ENCODE measurements around the gene GRAP. TPM values are rescaled to one million over a fixed set of nuclear protein-coding genes. Genes with fewer than 3 reads are reported as not detected.
"Not testable (repeated sequence)": the region's sequence is repeated elsewhere in the genome, so short reads cannot be mapped to it uniquely, and the experiment has no call there.

Gene GRAP
- polyA plus RNA-seq, 1 donor: 2.9 TPM

- H3K36me3 ChIP-seq (ENCODE audit: control insufficient read depth, insufficient read depth, low read length); H3K9me3 ChIP-seq (ENCODE audit: control insufficient read depth, low read depth, low read length); H3K27ac ChIP-seq (ENCODE audit: low read length); H3K4me1 ChIP-seq (ENCODE audit: control insufficient read depth, insufficient read depth, low read length); DNase-seq; H3K4me3 ChIP-seq (ENCODE audit: low read length); H3K27me3 ChIP-seq (ENCODE audit: control insufficient read depth, insufficient read depth, low read length): not testable (repeated sequence)
- WGBS (ENCODE audit: insufficient coverage, low lambda C conversion rate): no CpG with 5 or more reads among the region's 9 CpGs
Measured at GRCh38 chr17:19040350-19040749, 6.4 kb downstream of the GRAP start.

- not testable (repeated sequence) for H3K36me3 ChIP-seq (ENCODE audit: control insufficient read depth, insufficient read depth, low read length); H3K4me1 ChIP-seq (ENCODE audit: control insufficient read depth, insufficient read depth, low read length); DNase-seq; H3K27ac ChIP-seq (ENCODE audit: low read length); H3K27me3 ChIP-seq (ENCODE audit: control insufficient read depth, insufficient read depth, low read length); H3K9me3 ChIP-seq (ENCODE audit: control insufficient read depth, low read depth, low read length); H3K4me3 ChIP-seq (ENCODE audit: low read length)
- no CpG with 5 or more reads among the region's 12 CpGs for WGBS (ENCODE audit: insufficient coverage, low lambda C conversion rate)
Measured at GRCh38 chr17:19038730-19039129, 8.0 kb downstream of the GRAP start.

- H3K9me3 ChIP-seq (ENCODE audit: control insufficient read depth, low read depth, low read length); H3K4me3 ChIP-seq (ENCODE audit: low read length); H3K27me3 ChIP-seq (ENCODE audit: control insufficient read depth, insufficient read depth, low read length); H3K4me1 ChIP-seq (ENCODE audit: control insufficient read depth, insufficient read depth, low read length); H3K27ac ChIP-seq (ENCODE audit: low read length); DNase-seq; H3K36me3 ChIP-seq (ENCODE audit: control insufficient read depth, insufficient read depth, low read length): not testable (repeated sequence)
- WGBS (ENCODE audit: insufficient coverage, low lambda C conversion rate): no CpG with 5 or more reads among the region's 17 CpGs
Measured at GRCh38 chr17:19038007-19038406, 8.8 kb downstream of the GRAP start.

GRCh38 chr17:19037547-19037946 lies 9.2 kb downstream of the GRAP start:
- not testable (repeated sequence) for H3K27me3 ChIP-seq (ENCODE audit: control insufficient read depth, insufficient read depth, low read length); H3K4me1 ChIP-seq (ENCODE audit: control insufficient read depth, insufficient read depth, low read length); H3K36me3 ChIP-seq (ENCODE audit: control insufficient read depth, insufficient read depth, low read length); H3K4me3 ChIP-seq (ENCODE audit: low read length); DNase-seq; H3K27ac ChIP-seq (ENCODE audit: low read length); H3K9me3 ChIP-seq (ENCODE audit: control insufficient read depth, low read depth, low read length)
- no CpG with 5 or more reads among the region's 6 CpGs for WGBS (ENCODE audit: insufficient coverage, low lambda C conversion rate)

- WGBS (ENCODE audit: insufficient coverage, low lambda C conversion rate): no CpG with 5 or more reads among the region's 6 CpGs
- DNase-seq; H3K27ac ChIP-seq (ENCODE audit: low read length); H3K4me3 ChIP-seq (ENCODE audit: low read length); H3K36me3 ChIP-seq (ENCODE audit: control insufficient read depth, insufficient read depth, low read length); H3K27me3 ChIP-seq (ENCODE audit: control insufficient read depth, insufficient read depth, low read length); H3K9me3 ChIP-seq (ENCODE audit: control insufficient read depth, low read depth, low read length); H3K4me1 ChIP-seq (ENCODE audit: control insufficient read depth, insufficient read depth, low read length): not testable (repeated sequence)
Measured at GRCh38 chr17:19036186-19036585, 10.6 kb downstream of the GRAP start.

GRCh38 chr17:19032377-19032988 lies 14.3 kb downstream of the GRAP start:
- not testable (repeated sequence) for H3K36me3 ChIP-seq (ENCODE audit: control insufficient read depth, insufficient read depth, low read length); H3K27me3 ChIP-seq (ENCODE audit: control insufficient read depth, insufficient read depth, low read length); H3K9me3 ChIP-seq (ENCODE audit: control insufficient read depth, low read depth, low read length); H3K4me3 ChIP-seq (ENCODE audit: low read length); H3K4me1 ChIP-seq (ENCODE audit: control insufficient read depth, insufficient read depth, low read length); H3K27ac ChIP-seq (ENCODE audit: low read length); DNase-seq
- WGBS (ENCODE audit: insufficient coverage, low lambda C conversion rate): no CpG with 5 or more reads among the region's 24 CpGs

GRCh38 chr17:19031729-19032128 lies 15.0 kb downstream of the GRAP start:
- not testable (repeated sequence) for H3K27me3 ChIP-seq (ENCODE audit: control insufficient read depth, insufficient read depth, low read length); H3K36me3 ChIP-seq (ENCODE audit: control insufficient read depth, insufficient read depth, low read length); H3K4me1 ChIP-seq (ENCODE audit: control insufficient read depth, insufficient read depth, low read length); H3K27ac ChIP-seq (ENCODE audit: low read length); DNase-seq; H3K9me3 ChIP-seq (ENCODE audit: control insufficient read depth, low read depth, low read length); H3K4me3 ChIP-seq (ENCODE audit: low read length)
- no CpG with 5 or more reads among the region's 4 CpGs for WGBS (ENCODE audit: insufficient coverage, low lambda C conversion rate)

- WGBS (ENCODE audit: insufficient coverage, low lambda C conversion rate): no CpG with 5 or more reads among the region's 5 CpGs
- not testable (repeated sequence) for H3K36me3 ChIP-seq (ENCODE audit: control insufficient read depth, insufficient read depth, low read length); H3K9me3 ChIP-seq (ENCODE audit: control insufficient read depth, low read depth, low read length); H3K4me3 ChIP-seq (ENCODE audit: low read length); DNase-seq; H3K4me1 ChIP-seq (ENCODE audit: control insufficient read depth, insufficient read depth, low read length); H3K27ac ChIP-seq (ENCODE audit: low read length); H3K27me3 ChIP-seq (ENCODE audit: control insufficient read depth, insufficient read depth, low read length)
Measured at GRCh38 chr17:19030771-19031449, 15.8 kb downstream of the GRAP start.

GRCh38 chr17:19029740-19030139 lies 17.0 kb downstream of the GRAP start:
- not testable (repeated sequence) for H3K27me3 ChIP-seq (ENCODE audit: control insufficient read depth, insufficient read depth, low read length); H3K9me3 ChIP-seq (ENCODE audit: control insufficient read depth, low read depth, low read length); DNase-seq; H3K4me3 ChIP-seq (ENCODE audit: low read length); H3K27ac ChIP-seq (ENCODE audit: low read length); H3K36me3 ChIP-seq (ENCODE audit: control insufficient read depth, insufficient read depth, low read length); H3K4me1 ChIP-seq (ENCODE audit: control insufficient read depth, insufficient read depth, low read length)
- no CpG with 5 or more reads among the region's 5 CpGs for WGBS (ENCODE audit: insufficient coverage, low lambda C conversion rate)

- no CpG with 5 or more reads among the region's 11 CpGs for WGBS (ENCODE audit: insufficient coverage, low lambda C conversion rate)
- H3K36me3 ChIP-seq (ENCODE audit: control insufficient read depth, insufficient read depth, low read length); H3K27ac ChIP-seq (ENCODE audit: low read length); H3K4me3 ChIP-seq (ENCODE audit: low read length); H3K9me3 ChIP-seq (ENCODE audit: control insufficient read depth, low read depth, low read length); H3K27me3 ChIP-seq (ENCODE audit: control insufficient read depth, insufficient read depth, low read length); H3K4me1 ChIP-seq (ENCODE audit: control insufficient read depth, insufficient read depth, low read length); DNase-seq: not testable (repeated sequence)
Measured at GRCh38 chr17:19028671-19029070, 18.1 kb downstream of the GRAP start.

All from large intestine (tissue), 3 donors.